IMR-90 (cell line): Measurements from ENCODE around the gene DNAH17.

Source experiments
- CEBPB ChIP-seq: IDR thresholded peaks from 2 replicates; pipeline ENCODE4 v1.6.1; 2012; ENCODE audit warnings: low read depth, low read length, improper control_type of control experiment
- CTCF ChIP-seq: conservative IDR thresholded peaks from 2 replicates; pipeline ENCODE4 v1.5.1; 2012; ENCODE audit warnings: mild to moderate bottlenecking, low read depth, low read length, improper control_type of control experiment
- ELK1 ChIP-seq: fragments of 150-350 bp; IDR thresholded peaks from 2 replicates; pipeline ENCODE4 v1.6.1; 2016; ENCODE audit warnings: low read depth, mild to moderate bottlenecking, low read length, moderate library complexity, borderline replicate concordance
- FOS ChIP-seq: fragments of 150-350 bp; IDR thresholded peaks from 2 replicates; pipeline ENCODE4 v1.6.1; 2016; ENCODE audit warnings: low read depth, low read length
- MAFK ChIP-seq: IDR thresholded peaks from 2 replicates; pipeline ENCODE4 v1.6.1; 2012; ENCODE audit warnings: low read depth, low read length, improper control_type of control experiment
- MXI1 ChIP-seq: IDR thresholded peaks from 2 replicates; pipeline ENCODE4 v1.6.1; 2012; ENCODE audit warnings: low read depth, mild to moderate bottlenecking, low read length, moderate library complexity, borderline replicate concordance
- POLR2A ChIP-seq: IDR thresholded peaks from 2 replicates; pipeline ENCODE4 v1.6.1; 2012; ENCODE audit warnings: mild to moderate bottlenecking, low read depth, low read length
- RAD21 ChIP-seq: IDR thresholded peaks from 2 replicates; pipeline ENCODE4 v1.6.1; 2012; ENCODE audit warnings: low read length, improper control_type of control experiment
- RCOR1 ChIP-seq: IDR thresholded peaks from 2 replicates; pipeline ENCODE4 v1.6.1; 2012; ENCODE audit warnings: mild to moderate bottlenecking, low read length, improper control_type of control experiment; ENCODE audit not compliant: insufficient replicate concordance
- RFX5 ChIP-seq: IDR thresholded peaks from 2 replicates; pipeline ENCODE4 v1.8.0; 2012; ENCODE audit warnings: low read depth, mild to moderate bottlenecking, low read length, moderate library complexity
- USF2 ChIP-seq: fragments of 150-350 bp; IDR thresholded peaks from 2 replicates; pipeline ENCODE4 v1.6.1; 2017; ENCODE audit warnings: mild to moderate bottlenecking, antibody characterized with exemption, low read length, low read depth

GRCh38 chr17:78490673-78491072, 86.5 kb downstream of the DNAH17 start:
- TF ChIP-seq RAD21 (no peak), CTCF (no peak), MXI1 (no peak), POLR2A (no peak), ELK1 (no peak), FOS (no peak), RFX5 (no peak), RCOR1 (no peak), USF2 (no peak), MAFK (no peak), CEBPB (no peak)
